IMR-90 (cell line): ENCODE results near the gene SIK3.

Source experiments
- BHLHE40 ChIP-seq: fragments of 150-350 bp; IDR thresholded peaks from 2 replicates; pipeline ENCODE4 v1.6.1; 2016; ENCODE audit warnings: mild to moderate bottlenecking, low read depth, low read length
- CEBPB ChIP-seq: IDR thresholded peaks from 2 replicates; pipeline ENCODE4 v1.6.1; 2012; ENCODE audit warnings: low read depth, low read length, improper control_type of control experiment
- CTCF ChIP-seq: conservative IDR thresholded peaks from 2 replicates; pipeline ENCODE4 v1.5.1; 2012; ENCODE audit warnings: mild to moderate bottlenecking, low read depth, low read length, improper control_type of control experiment
- ELK1 ChIP-seq: fragments of 150-350 bp; IDR thresholded peaks from 2 replicates; pipeline ENCODE4 v1.6.1; 2016; ENCODE audit warnings: low read depth, mild to moderate bottlenecking, low read length, moderate library complexity, borderline replicate concordance
- MAFK ChIP-seq: IDR thresholded peaks from 2 replicates; pipeline ENCODE4 v1.6.1; 2012; ENCODE audit warnings: low read depth, low read length, improper control_type of control experiment
- MAZ ChIP-seq: IDR thresholded peaks from 2 replicates; pipeline ENCODE4 v1.6.1; 2012; ENCODE audit warnings: low read depth, mild to moderate bottlenecking, low read length, improper control_type of control experiment, moderate library complexity, borderline replicate concordance
- MXI1 ChIP-seq: IDR thresholded peaks from 2 replicates; pipeline ENCODE4 v1.6.1; 2012; ENCODE audit warnings: low read depth, mild to moderate bottlenecking, low read length, moderate library complexity, borderline replicate concordance
- POLR2A ChIP-seq: IDR thresholded peaks from 2 replicates; pipeline ENCODE4 v1.6.1; 2012; ENCODE audit warnings: mild to moderate bottlenecking, low read depth, low read length
- RAD21 ChIP-seq: IDR thresholded peaks from 2 replicates; pipeline ENCODE4 v1.6.1; 2012; ENCODE audit warnings: low read length, improper control_type of control experiment
- RFX5 ChIP-seq: IDR thresholded peaks from 2 replicates; pipeline ENCODE4 v1.8.0; 2012; ENCODE audit warnings: low read depth, mild to moderate bottlenecking, low read length, moderate library complexity
- SMC3 ChIP-seq: fragments of 150-350 bp; IDR thresholded peaks from 2 replicates; pipeline ENCODE4 v1.6.1; 2016; ENCODE audit warnings: low read depth, mild to moderate bottlenecking, antibody characterized with exemption, low read length, moderate library complexity
- USF2 ChIP-seq: fragments of 150-350 bp; IDR thresholded peaks from 2 replicates; pipeline ENCODE4 v1.6.1; 2017; ENCODE audit warnings: mild to moderate bottlenecking, antibody characterized with exemption, low read length, low read depth

GRCh38 chr11:116844722-116845121 is 253.5 kb downstream of the SIK3 start:
- TF ChIP-seq CTCF (no peak), CEBPB (no peak), POLR2A (no peak), MXI1 (no peak), ELK1 (no peak), BHLHE40 (no peak), RFX5 (no peak), MAFK (no peak), RAD21 (no peak), USF2 (no peak), MAZ (no peak), SMC3 (no peak)
